HepG2 (cell line): Measurements from ENCODE around the gene CASP5. TPM values are rescaled to one million over a fixed set of nuclear protein-coding genes. Genes with fewer than 3 reads are reported as not detected.
A peak's percentile ranks its signal among the peaks of the same experiment; 100 is the strongest.

Source experiments
- ATF1 ChIP-seq: IDR thresholded peaks from 2 replicates; pipeline ENCODE4 v1.6.1; 2016; ENCODE audit warnings: mild to moderate bottlenecking, control low read depth
- CEBPB ChIP-seq: IDR thresholded peaks from 2 replicates; pipeline ENCODE4 v1.6.1; 2011; ENCODE audit warnings: low read depth, low read length, improper control_type of control experiment, borderline replicate concordance
- CHD4 ChIP-seq: fragments of 200-600 bp; sonication (generic); IDR thresholded peaks from 2 replicates; pipeline ENCODE4 v1.7.0; 2017; ENCODE audit warnings: mild to moderate bottlenecking, low read length, borderline replicate concordance
- DNMT3B ChIP-seq: conservative IDR thresholded peaks from 2 replicates; pipeline ENCODE4 v1.6.1; 2016; ENCODE audit warnings: missing biosample characterization, control low read depth
- FOSL2 ChIP-seq: sonication (generic); formaldehyde crosslinking; IDR thresholded peaks from 2 replicates; pipeline ENCODE4 v1.4.0; 2020; ENCODE audit warnings: missing genetic modification reagents
- MED13 ChIP-seq: sonication (generic); formaldehyde crosslinking; IDR thresholded peaks from 2 replicates; pipeline ENCODE4 v1.5.0; 2020; ENCODE audit warnings: missing genetic modification reagents
- PAF1 ChIP-seq: IDR thresholded peaks from 2 replicates; pipeline ENCODE4 v1.6.1; 2016; ENCODE audit warnings: missing genetic modification reagents, missing compliant biosample characterization
- POGZ ChIP-seq: sonication (generic); formaldehyde crosslinking; IDR thresholded peaks from 2 replicates; pipeline ENCODE4 v1.4.0; 2020; ENCODE audit warnings: mild to moderate bottlenecking, missing genetic modification reagents
- RCOR2 ChIP-seq: IDR thresholded peaks from 2 replicates; pipeline ENCODE4 v1.6.1; 2016; ENCODE audit warnings: missing biosample characterization, missing genetic modification reagents
- SMARCE1 ChIP-seq: fragments of 450-650 bp; IDR thresholded peaks from 2 replicates; pipeline ENCODE4 v1.6.1; 2017; ENCODE audit warnings: borderline replicate concordance
- SUZ12 ChIP-seq: fragments of 150-350 bp; IDR thresholded peaks from 2 replicates; pipeline ENCODE4 v1.6.1; 2014; ENCODE audit warnings: low read depth, low read length
- ZC3H13 ChIP-seq: sonication (generic); formaldehyde crosslinking; IDR thresholded peaks from 2 replicates; pipeline ENCODE4 v1.8.1; 2023; ENCODE audit warnings: mild to moderate bottlenecking, missing genetic modification reagents, moderate library complexity
- ZNF10 ChIP-seq: sonication (generic); formaldehyde crosslinking; IDR thresholded peaks from 2 replicates; pipeline ENCODE4 v1.4.0; 2020; ENCODE audit warnings: mild to moderate bottlenecking, low read depth, missing genetic modification reagents, borderline replicate concordance
- ZNF12 ChIP-seq: sonication (generic); formaldehyde crosslinking; IDR thresholded peaks from 2 replicates; pipeline ENCODE4 v1.5.0; 2020; ENCODE audit warnings: missing genetic modification reagents
- ZNF550 ChIP-seq: sonication (generic); formaldehyde crosslinking; IDR thresholded peaks from 2 replicates; pipeline ENCODE4 v1.4.0; 2020; ENCODE audit warnings: mild to moderate bottlenecking, missing genetic modification reagents, borderline replicate concordance
- ZNF687 ChIP-seq: sonication (generic); formaldehyde crosslinking; IDR thresholded peaks from 2 replicates; pipeline ENCODE4 v1.5.1; 2020; ENCODE audit warnings: mild to moderate bottlenecking, missing genetic modification reagents, moderate library complexity
- ZNF782 ChIP-seq: sonication (generic); formaldehyde crosslinking; IDR thresholded peaks from 2 replicates; pipeline ENCODE4 v1.4.0; 2020; ENCODE audit warnings: missing genetic modification reagents, mild to moderate bottlenecking, borderline replicate concordance
- polyA plus RNA-seq, 8 experiments: library from polyadenylated mRNA; depleted of rRNA in 3 of 8; stranded (reverse) in 7 of 8; unstranded in 1 of 8; fragments of >200 nt; fragmentation: Illumina TruSeq in 4 of 8; extraction: Trizol in 4 of 8; gene quantifications; 2 replicates each; pipeline versions ENCODE4 v1.2.1 to v1.2.3, GENCODE V29; 2011 to 2016; ENCODE audit warnings: low read depth in 4 of 8, missing spikeins in 1 of 8, mixed read lengths in 1 of 8; ENCODE audit not compliant: insufficient read depth in 1 of 8
- total RNA-seq, 5 experiments: library from RNA; depleted of rRNA; stranded (reverse); fragments of >200 nt; fragmentation: Illumina TruSeq; extraction: Trizol; gene quantifications; 2 replicates each; pipeline ENCODE4 v1.2.3, GENCODE V29; 2016; ENCODE audit warnings: low read depth in 1 of 5
- TF ChIP-seq, protein P1 (sequence below): sonication (generic); formaldehyde crosslinking; IDR thresholded peaks from 2 replicates; pipeline ENCODE4 v1.5.0; 2020; ENCODE audit warnings: missing genetic modification reagents, mild to moderate bottlenecking, borderline replicate concordance
- TF ChIP-seq, protein P2 (sequence below), 2 experiments: sonication (generic) in 1 of 2; formaldehyde crosslinking in 1 of 2; IDR thresholded peaks; 2 replicates each; pipeline versions ENCODE4 v1.4.0 to v1.6.1; 2016 to 2020; ENCODE audit warnings: borderline replicate concordance in 1 of 2, low read depth in 1 of 2, mild to moderate bottlenecking in 1 of 2, missing genetic modification reagents in 1 of 2
- TF ChIP-seq, protein P3 (sequence below): sonication (generic); formaldehyde crosslinking; IDR thresholded peaks from 2 replicates; pipeline ENCODE4 v1.4.0; 2020; ENCODE audit warnings: missing genetic modification reagents

The CASP5 gene
- total and polyA plus RNA-seq, 2 of the 13 experiments (the other 11 are each of a cell fraction or from before 2014, with no cell fraction given): not detected

DNA sequence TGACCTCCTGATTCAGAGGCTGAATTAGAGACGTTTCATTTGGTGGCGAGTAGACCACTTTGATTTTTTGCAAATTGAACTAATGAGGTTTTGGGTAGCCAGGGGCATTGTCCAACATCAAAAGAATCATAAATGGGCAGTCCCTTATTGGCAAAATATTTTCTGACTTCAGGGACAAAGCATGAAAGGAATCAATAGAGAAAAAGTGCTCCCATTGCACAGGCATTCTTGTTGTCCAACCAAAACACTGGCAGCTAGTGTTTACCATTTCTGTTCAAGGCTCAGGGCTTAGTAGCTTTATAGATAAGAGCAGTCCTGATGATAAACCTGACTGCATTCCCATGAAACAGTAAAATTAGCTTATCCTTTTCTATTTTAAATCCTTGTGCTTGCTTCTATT lies 28.6 kb upstream of the CASP5 start (continued):
- TF ChIP-seq, protein P1, sequence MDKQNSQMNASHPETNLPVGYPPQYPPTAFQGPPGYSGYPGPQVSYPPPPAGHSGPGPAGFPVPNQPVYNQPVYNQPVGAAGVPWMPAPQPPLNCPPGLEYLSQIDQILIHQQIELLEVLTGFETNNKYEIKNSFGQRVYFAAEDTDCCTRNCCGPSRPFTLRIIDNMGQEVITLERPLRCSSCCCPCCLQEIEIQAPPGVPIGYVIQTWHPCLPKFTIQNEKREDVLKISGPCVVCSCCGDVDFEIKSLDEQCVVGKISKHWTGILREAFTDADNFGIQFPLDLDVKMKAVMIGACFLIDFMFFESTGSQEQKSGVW: no peak
- no peak for TF ChIP-seq ZNF550
- TF ChIP-seq CEBPB: no peak
- TF ChIP-seq DNMT3B: no peak
- peak; percentile 45; the same call in 1 of the 2 replicates for TF ChIP-seq ATF1 (CRISPR knock-in tag)
- TF ChIP-seq, protein P2, sequence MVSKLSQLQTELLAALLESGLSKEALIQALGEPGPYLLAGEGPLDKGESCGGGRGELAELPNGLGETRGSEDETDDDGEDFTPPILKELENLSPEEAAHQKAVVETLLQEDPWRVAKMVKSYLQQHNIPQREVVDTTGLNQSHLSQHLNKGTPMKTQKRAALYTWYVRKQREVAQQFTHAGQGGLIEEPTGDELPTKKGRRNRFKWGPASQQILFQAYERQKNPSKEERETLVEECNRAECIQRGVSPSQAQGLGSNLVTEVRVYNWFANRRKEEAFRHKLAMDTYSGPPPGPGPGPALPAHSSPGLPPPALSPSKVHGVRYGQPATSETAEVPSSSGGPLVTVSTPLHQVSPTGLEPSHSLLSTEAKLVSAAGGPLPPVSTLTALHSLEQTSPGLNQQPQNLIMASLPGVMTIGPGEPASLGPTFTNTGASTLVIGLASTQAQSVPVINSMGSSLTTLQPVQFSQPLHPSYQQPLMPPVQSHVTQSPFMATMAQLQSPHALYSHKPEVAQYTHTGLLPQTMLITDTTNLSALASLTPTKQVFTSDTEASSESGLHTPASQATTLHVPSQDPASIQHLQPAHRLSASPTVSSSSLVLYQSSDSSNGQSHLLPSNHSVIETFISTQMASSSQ (IDR thresholded peaks at IDR 0.05; ENCODE audit: low read depth): no peak
- TF ChIP-seq, protein P2 (CRISPR knock-in tag; IDR thresholded peaks at IDR 0.05; ENCODE audit: borderline replicate concordance): peak; percentile 81; the same call in 1 of the 2 replicates
- no peak for TF ChIP-seq PAF1 (CRISPR knock-in tag)
- TF ChIP-seq ZNF782 (CRISPR knock-in tag): 0 out of 2 replicates have a peak, but pooled peaks have one; percentile 50
- peak; percentile 83 for TF ChIP-seq POGZ
- no peak for TF ChIP-seq SMARCE1
- peak; percentile 49; the same call in 1 of the 2 replicates for TF ChIP-seq FOSL2
- TF ChIP-seq ZNF12 (CRISPR knock-in tag): 0 out of 2 replicates have a peak, but pooled peaks have one; percentile 58
- 0 out of 2 replicates have a peak, but pooled peaks have one; percentile 34 for TF ChIP-seq CHD4
- no peak for TF ChIP-seq ZNF687
- no peak for TF ChIP-seq ZNF10 (CRISPR knock-in tag)
- TF ChIP-seq ZC3H13 (CRISPR knock-in tag): no peak
- 0 out of 2 replicates have a peak, but pooled peaks have one; percentile 26 for TF ChIP-seq RCOR2 (CRISPR knock-in tag)
- no peak for TF ChIP-seq SUZ12
- peak; percentile 45; the same call in 1 of the 2 replicates for TF ChIP-seq MED13
- TF ChIP-seq, protein P3, sequence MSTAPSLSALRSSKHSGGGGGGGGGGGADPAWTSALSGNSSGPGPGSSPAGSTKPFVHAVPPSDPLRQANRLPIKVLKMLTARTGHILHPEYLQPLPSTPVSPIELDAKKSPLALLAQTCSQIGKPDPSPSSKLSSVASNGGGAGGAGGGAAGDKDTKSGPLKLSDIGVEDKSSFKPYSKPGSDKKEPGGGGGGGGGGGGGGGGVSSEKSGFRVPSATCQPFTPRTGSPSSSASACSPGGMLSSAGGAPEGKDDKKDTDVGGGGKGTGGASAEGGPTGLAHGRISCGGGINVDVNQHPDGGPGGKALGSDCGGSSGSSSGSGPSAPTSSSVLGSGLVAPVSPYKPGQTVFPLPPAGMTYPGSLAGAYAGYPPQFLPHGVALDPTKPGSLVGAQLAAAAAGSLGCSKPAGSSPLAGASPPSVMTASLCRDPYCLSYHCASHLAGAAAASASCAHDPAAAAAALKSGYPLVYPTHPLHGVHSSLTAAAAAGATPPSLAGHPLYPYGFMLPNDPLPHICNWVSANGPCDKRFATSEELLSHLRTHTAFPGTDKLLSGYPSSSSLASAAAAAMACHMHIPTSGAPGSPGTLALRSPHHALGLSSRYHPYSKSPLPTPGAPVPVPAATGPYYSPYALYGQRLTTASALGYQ (CRISPR knock-in tag): peak; percentile 56; the same call in 1 of the 2 replicates
